ENCODE results near the gene LCMT2.
"Not testable (repeated sequence)": the region's sequence is repeated elsewhere in the genome, so short reads cannot be mapped to it uniquely, and the experiment has no call there.

The LCMT2 gene

GRCh38 chr15:43294091-43294706 lies 36.2 kb downstream of the LCMT2 start:
- no peak for TF ChIP-seq CTCF (IDR thresholded peaks at IDR 0.05; ENCODE audit: control insufficient read depth, insufficient read depth, low read depth, low read length, missing control alignments)
- H3K4me3 ChIP-seq (ENCODE audit: control insufficient read depth, low read depth, low read length), result no peak overlapping the region
- no peak for DNase-seq (ENCODE audit: low read depth)

GRCh38 chr15:43293432-43293831 lies 36.9 kb downstream of the LCMT2 start:
- DNase-seq (ENCODE audit: low read depth), result no peak
- TF ChIP-seq CTCF (IDR thresholded peaks at IDR 0.05; ENCODE audit: control insufficient read depth, insufficient read depth, low read depth, low read length, missing control alignments), result no peak

DNA sequence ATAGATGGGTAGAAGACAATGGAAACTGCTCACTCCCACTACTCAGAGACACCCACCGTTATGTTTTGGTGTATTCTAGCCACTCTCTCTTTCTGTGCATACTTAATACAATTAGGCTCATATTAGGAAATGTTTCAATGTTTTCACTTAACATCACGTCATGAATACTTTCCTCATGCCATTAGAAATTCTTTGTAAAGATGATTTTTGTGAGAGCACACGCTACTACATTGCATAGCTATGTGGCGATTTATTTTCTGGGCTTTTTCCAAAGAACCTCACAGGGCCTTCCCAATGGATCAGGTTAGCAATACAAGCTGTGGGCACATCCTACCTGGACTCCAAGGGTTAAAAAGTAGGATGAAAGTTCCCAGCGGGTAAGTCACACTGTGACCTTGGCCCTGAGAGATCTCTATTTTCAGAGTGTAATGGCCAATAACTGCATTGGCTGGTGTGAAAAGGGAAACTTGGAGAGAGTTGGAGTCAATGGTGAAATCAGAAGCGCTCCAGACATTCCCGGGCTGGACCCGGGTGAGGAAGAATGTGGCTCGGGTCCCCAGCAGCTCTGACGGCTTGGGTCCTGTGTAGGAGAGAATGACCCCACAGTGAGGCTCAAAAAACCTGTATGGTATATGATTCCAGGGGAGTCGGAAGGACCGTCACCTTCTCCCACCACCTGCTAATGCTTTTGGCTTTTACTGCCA lies 37.8 kb downstream of the LCMT2 start:
- no peak for TF ChIP-seq CTCF (IDR thresholded peaks at IDR 0.05; ENCODE audit: control insufficient read depth, insufficient read depth, low read depth, low read length, missing control alignments)
- no peak for DNase-seq (ENCODE audit: low read depth)
- H3K4me3 ChIP-seq (ENCODE audit: control insufficient read depth, low read depth, low read length), result no peak overlapping the region

More at GRCh38 chr15:43293432-43293831, 36.9 kb downstream of the LCMT2 start:
- H3K4me3 ChIP-seq (ENCODE audit: control insufficient read depth, low read depth, low read length), result no peak overlapping the region

GRCh38 chr15:43289656-43290055 lies 40.7 kb downstream of the LCMT2 start:
- H3K4me3 ChIP-seq (ENCODE audit: control insufficient read depth, low read depth, low read length); DNase-seq (ENCODE audit: low read depth): not testable (repeated sequence)

DNA sequence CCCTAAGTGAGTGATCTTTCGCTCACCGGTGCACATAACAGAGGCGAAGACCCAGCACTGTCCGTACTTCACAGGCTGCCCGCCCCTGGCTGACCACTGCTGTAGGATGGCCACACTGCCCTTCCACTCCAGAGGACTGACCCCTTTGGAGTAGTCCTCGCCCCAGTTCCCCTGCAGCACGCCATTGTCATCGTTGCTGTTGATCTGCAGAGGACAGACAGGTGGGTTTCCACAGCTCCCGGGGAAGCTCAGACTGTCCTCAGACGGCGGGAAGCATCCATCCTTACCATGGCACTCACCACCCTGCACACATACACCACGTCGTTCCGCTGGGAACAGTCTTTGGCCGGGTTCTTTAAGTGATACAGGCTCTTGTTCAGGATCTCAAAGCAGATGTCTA lies 43.1 kb downstream of the LCMT2 start:
- DNase-seq (ENCODE audit: low read depth), result no peak
- no peak overlapping the region for H3K4me3 ChIP-seq (ENCODE audit: control insufficient read depth, low read depth, low read length)
- no peak for TF ChIP-seq CTCF (IDR thresholded peaks at IDR 0.05; ENCODE audit: control insufficient read depth, insufficient read depth, low read depth, low read length, missing control alignments)

- no peak for TF ChIP-seq CTCF (IDR thresholded peaks at IDR 0.05; ENCODE audit: control insufficient read depth, insufficient read depth, low read depth, low read length, missing control alignments)
- DNase-seq (ENCODE audit: low read depth), result no peak
- H3K4me3 ChIP-seq (ENCODE audit: control insufficient read depth, low read depth, low read length), result no peak overlapping the region
These were observed 44.3 kb downstream of the LCMT2 start for GRCh38 chr15:43286074-43286473.

GRCh38 chr15:43285609-43286037 lies 44.8 kb downstream of the LCMT2 start:
- peak; percentile 29 for DNase-seq (ENCODE audit: low read depth)
- H3K4me3 ChIP-seq (ENCODE audit: control insufficient read depth, low read depth, low read length), result no peak overlapping the region
- peak; percentile 73 for TF ChIP-seq CTCF (IDR thresholded peaks at IDR 0.05; ENCODE audit: control insufficient read depth, insufficient read depth, low read depth, low read length, missing control alignments)

All from AG09309 (cell line).